HepG2 (cell line): Measurements from ENCODE around the gene UBR4. TPM values are rescaled to one million over a fixed set of nuclear protein-coding genes. Genes with fewer than 3 reads are reported as not detected.

Experiments used
- DZIP1 ChIP-seq: sonication (generic); formaldehyde crosslinking; IDR thresholded peaks from 2 replicates; pipeline ENCODE4 v1.5.0; 2020; ENCODE audit warnings: mild to moderate bottlenecking, missing genetic modification reagents
- GLMP ChIP-seq: sonication (generic); formaldehyde crosslinking; IDR thresholded peaks from 2 replicates; pipeline ENCODE4 v1.9.0; 2021; ENCODE audit warnings: missing genetic modification reagents, mild to moderate bottlenecking, borderline replicate concordance
- JARID2 ChIP-seq: sonication (generic); formaldehyde crosslinking; IDR thresholded peaks from 2 replicates; pipeline ENCODE4 v1.8.1; 2023; ENCODE audit warnings: missing genetic modification reagents, inconsistent platforms; ENCODE audit not compliant: insufficient replicate concordance
- KIAA2018 ChIP-seq: sonication (generic); formaldehyde crosslinking; IDR thresholded peaks from 2 replicates; pipeline ENCODE4 v1.5.0; 2020; ENCODE audit warnings: mild to moderate bottlenecking, missing genetic modification reagents, borderline replicate concordance
- MTF2 ChIP-seq: sonication (generic); formaldehyde crosslinking; IDR thresholded peaks from 2 replicates; pipeline ENCODE4 v1.5.0; 2020; ENCODE audit warnings: missing genetic modification reagents, borderline replicate concordance
- RBM39 ChIP-seq: fragments of 200-400 bp; formaldehyde crosslinking; IDR thresholded peaks from one replicate; pipeline ENCODE4 v1.6.1; 2018; ENCODE audit warnings: antibody characterized with exemption, mild to moderate bottlenecking, low read depth, low read length; ENCODE audit not compliant: poor library complexity, severe bottlenecking
- ZMYM4 ChIP-seq: sonication (generic); formaldehyde crosslinking; IDR thresholded peaks from 2 replicates; pipeline ENCODE4 v1.8.1; 2023; ENCODE audit warnings: mild to moderate bottlenecking, missing genetic modification reagents
- ZNF124 ChIP-seq: sonication (generic); formaldehyde crosslinking; IDR thresholded peaks from 2 replicates; pipeline ENCODE4 v1.4.0; 2020; ENCODE audit warnings: missing genetic modification reagents
- ZNF296 ChIP-seq: sonication (generic); formaldehyde crosslinking; conservative IDR thresholded peaks from 2 replicates; pipeline ENCODE4 v1.5.0; 2020; ENCODE audit warnings: mild to moderate bottlenecking, missing genetic modification reagents
- ZNF33B ChIP-seq: sonication (generic); formaldehyde crosslinking; IDR thresholded peaks from 2 replicates; pipeline ENCODE4 v1.5.1; 2020; ENCODE audit warnings: mild to moderate bottlenecking, missing genetic modification reagents
- ZNF496 ChIP-seq: sonication (generic); formaldehyde crosslinking; IDR thresholded peaks from 2 replicates; pipeline ENCODE4 v1.8.1; 2023; ENCODE audit warnings: mild to moderate bottlenecking, moderate library complexity, missing genetic modification reagents; ENCODE audit not compliant: insufficient replicate concordance
- ZNF572 ChIP-seq: sonication (generic); formaldehyde crosslinking; IDR thresholded peaks from 2 replicates; pipeline ENCODE4 v1.5.1; 2020; ENCODE audit warnings: mild to moderate bottlenecking, missing genetic modification reagents
- ZNF761 ChIP-seq: sonication (generic); formaldehyde crosslinking; conservative IDR thresholded peaks from 2 replicates; pipeline ENCODE4 v1.4.0; 2020; ENCODE audit warnings: mild to moderate bottlenecking, missing genetic modification reagents
- ZNF776 ChIP-seq: sonication (generic); formaldehyde crosslinking; IDR thresholded peaks from 2 replicates; pipeline ENCODE4 v1.4.0; 2020; ENCODE audit warnings: mild to moderate bottlenecking, missing genetic modification reagents
- ZNF790 ChIP-seq: sonication (generic); formaldehyde crosslinking; IDR thresholded peaks from 2 replicates; pipeline ENCODE4 v1.8.0; 2022; ENCODE audit warnings: missing genetic modification reagents, mild to moderate bottlenecking, borderline replicate concordance
- ZNF878 ChIP-seq: sonication (generic); formaldehyde crosslinking; IDR thresholded peaks from 2 replicates; pipeline ENCODE4 v1.8.1; 2023; ENCODE audit warnings: mild to moderate bottlenecking, missing genetic modification reagents, moderate library complexity
- polyA plus RNA-seq, 8 experiments: library from polyadenylated mRNA; depleted of rRNA in 3 of 8; stranded (reverse) in 7 of 8; unstranded in 1 of 8; fragments of >200 nt; fragmentation: Illumina TruSeq in 4 of 8; extraction: Trizol in 4 of 8; gene quantifications; 2 replicates each; pipeline versions ENCODE4 v1.2.1 to v1.2.3, GENCODE V29; 2011 to 2016; ENCODE audit warnings: low read depth in 4 of 8, missing spikeins in 1 of 8, mixed read lengths in 1 of 8; ENCODE audit not compliant: insufficient read depth in 1 of 8
- total RNA-seq, 5 experiments: library from RNA; depleted of rRNA; stranded (reverse); fragments of >200 nt; fragmentation: Illumina TruSeq; extraction: Trizol; gene quantifications; 2 replicates each; pipeline ENCODE4 v1.2.3, GENCODE V29; 2016; ENCODE audit warnings: low read depth in 1 of 5

The UBR4 gene
- total and polyA plus RNA-seq, 2 of the 13 experiments (the other 11 are each of a cell fraction or from before 2014, with no cell fraction given) = 59.1 to 106 TPM

- TF ChIP-seq ZNF124 (CRISPR knock-in tag) (peak; percentile 39; the same call in 1 of the 2 replicates), MTF2 (CRISPR knock-in tag) (no peak; the same call in 1 of the 2 replicates), ZNF496 (CRISPR knock-in tag) (no peak), ZNF572 (CRISPR knock-in tag) (peak; percentile 70; the same call in 1 of the 2 replicates), JARID2 (no peak), GLMP (no peak), KIAA2018 (no peak), RBM39 (peak; percentile 99), ZNF33B (CRISPR knock-in tag) (peak; percentile 96), ZNF790 (peak; percentile 81; the same call in 1 of the 2 replicates), DZIP1 (CRISPR knock-in tag) (peak; percentile 89), ZNF776 (CRISPR knock-in tag) (peak; percentile 83), ZNF296 (CRISPR knock-in tag) (0 out of 2 replicates have a peak, but pooled peaks have one; percentile 13), ZNF878 (CRISPR knock-in tag) (no peak), ZMYM4 (peak; percentile 84), ZNF761 (CRISPR knock-in tag) (peak; percentile 66; the same call in 1 of the 2 replicates)
These were observed 41.5 kb upstream of the UBR4 start, which contains the start of the genes EMC1 and MRTO4 (continued) for GRCh38 chr1:19251305-19252196.
